Measurements from ENCODE around the gene PLCB4. TPM values are rescaled to one million over a fixed set of nuclear protein-coding genes. Genes with fewer than 3 reads are reported as not detected.

PLCB4 gene
- polyA plus RNA-seq, 1 donor (not counting 4 experiments of a cell fraction or from before 2014, with no cell fraction given): 4.1 TPM

- no peaks in the 10 kb centered on the region for H3K36me3 ChIP-seq (ENCODE audit: control insufficient read depth in 2 of 2, extremely low read depth in 1 of 2, insufficient read depth in 2 of 2, low read length in 2 of 2)
- no peaks in the 10 kb centered on the region for H3K4me1 ChIP-seq (ENCODE audit: control insufficient read depth, extremely low read depth, insufficient read depth, low read length)
- no peaks in the 10 kb centered on the region for H3K9me3 ChIP-seq (ENCODE audit: control insufficient read depth, low read depth, low read length)
- no peaks in the 10 kb centered on the region for H3K27me3 ChIP-seq (ENCODE audit: control insufficient read depth, extremely low read depth, insufficient read depth, low read length)
- H3K9me1 ChIP-seq (ENCODE audit: control insufficient read depth, extremely low read depth, insufficient read depth, low read length): no peaks in the 10 kb centered on the region
- dilution Hi-C loops (cut with MboI; ENCODE audit: extremely low pct_ligation_motif_present, low sequenced_read_pairs): no loop called here
- H3K79me2 ChIP-seq (ENCODE audit: control insufficient read depth, insufficient read depth, low read length): no peaks in the 10 kb centered on the region
- no peak overlapping the region for H3K9ac ChIP-seq (ENCODE audit: control insufficient read depth, extremely low read depth, insufficient read depth, low read length)
- DNase-seq (ENCODE audit: low read depth, low spot score) (no peak), FAIRE-seq (no peak)
- no peak overlapping the region for H2AFZ ChIP-seq (ENCODE audit: control insufficient read depth, low read length)
- no peak overlapping the region for H3K27ac ChIP-seq (ENCODE audit: control insufficient read depth, insufficient read depth, low read length)
- H4K20me1 ChIP-seq (ENCODE audit: control insufficient read depth, extremely low read depth, insufficient read depth, low read length): no peaks in the 10 kb centered on the region
- H3K4me3 ChIP-seq (ENCODE audit: control insufficient read depth in 2 of 3, extremely low read depth in 1 of 3, insufficient read depth in 2 of 3, low read depth in 1 of 3, low read length in 3 of 3): no peak overlapping the region
- no peak overlapping the region for H3K4me2 ChIP-seq (ENCODE audit: control insufficient read depth, extremely low read depth, insufficient read depth, low read depth, low read length)
- TF ChIP-seq EZH2 (IDR thresholded peaks at IDR 0.05; ENCODE audit: low read length): no peak
These were observed 329.0 kb downstream of the PLCB4 start for GRCh38 chr20:9397928-9398327.

- H3K79me2 ChIP-seq (ENCODE audit: control insufficient read depth, insufficient read depth, low read length): no peaks in the 10 kb centered on the region
- H3K9me1 ChIP-seq (ENCODE audit: control insufficient read depth, extremely low read depth, insufficient read depth, low read length): no peaks in the 10 kb centered on the region
- no peak overlapping the region for H2AFZ ChIP-seq (ENCODE audit: control insufficient read depth, low read length)
- H3K4me1 ChIP-seq (ENCODE audit: control insufficient read depth, extremely low read depth, insufficient read depth, low read length): no peaks in the 10 kb centered on the region
- H3K36me3 ChIP-seq (ENCODE audit: control insufficient read depth in 2 of 2, extremely low read depth in 1 of 2, insufficient read depth in 2 of 2, low read length in 2 of 2): no peaks in the 10 kb centered on the region
- H3K27ac ChIP-seq (ENCODE audit: control insufficient read depth, insufficient read depth, low read length): no peak overlapping the region
- no peak overlapping the region for H3K4me2 ChIP-seq (ENCODE audit: control insufficient read depth, extremely low read depth, insufficient read depth, low read depth, low read length)
- no peak for TF ChIP-seq EZH2 (IDR thresholded peaks at IDR 0.05; ENCODE audit: low read length)
- TF ChIP-seq, protein P1, sequence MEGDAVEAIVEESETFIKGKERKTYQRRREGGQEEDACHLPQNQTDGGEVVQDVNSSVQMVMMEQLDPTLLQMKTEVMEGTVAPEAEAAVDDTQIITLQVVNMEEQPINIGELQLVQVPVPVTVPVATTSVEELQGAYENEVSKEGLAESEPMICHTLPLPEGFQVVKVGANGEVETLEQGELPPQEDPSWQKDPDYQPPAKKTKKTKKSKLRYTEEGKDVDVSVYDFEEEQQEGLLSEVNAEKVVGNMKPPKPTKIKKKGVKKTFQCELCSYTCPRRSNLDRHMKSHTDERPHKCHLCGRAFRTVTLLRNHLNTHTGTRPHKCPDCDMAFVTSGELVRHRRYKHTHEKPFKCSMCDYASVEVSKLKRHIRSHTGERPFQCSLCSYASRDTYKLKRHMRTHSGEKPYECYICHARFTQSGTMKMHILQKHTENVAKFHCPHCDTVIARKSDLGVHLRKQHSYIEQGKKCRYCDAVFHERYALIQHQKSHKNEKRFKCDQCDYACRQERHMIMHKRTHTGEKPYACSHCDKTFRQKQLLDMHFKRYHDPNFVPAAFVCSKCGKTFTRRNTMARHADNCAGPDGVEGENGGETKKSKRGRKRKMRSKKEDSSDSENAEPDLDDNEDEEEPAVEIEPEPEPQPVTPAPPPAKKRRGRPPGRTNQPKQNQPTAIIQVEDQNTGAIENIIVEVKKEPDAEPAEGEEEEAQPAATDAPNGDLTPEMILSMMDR (optimal IDR thresholded peaks at IDR 0.05 in 1 of 3, IDR thresholded peaks at IDR 0.05 in 1 of 3, conservative IDR thresholded peaks at IDR 0.05 in 1 of 3; ENCODE audit: extremely low read depth in 1 of 3, insufficient read depth in 2 of 3, low read length in 3 of 3): no peak
- H3K27me3 ChIP-seq (ENCODE audit: control insufficient read depth, extremely low read depth, insufficient read depth, low read length): no peaks in the 10 kb centered on the region
- DNase-seq (ENCODE audit: low read depth, low spot score) (no peak), FAIRE-seq (no peak)
- H3K4me3 ChIP-seq (ENCODE audit: control insufficient read depth in 2 of 3, extremely low read depth in 1 of 3, insufficient read depth in 2 of 3, low read depth in 1 of 3, low read length in 3 of 3): no peak overlapping the region
- H3K9ac ChIP-seq (ENCODE audit: control insufficient read depth, extremely low read depth, insufficient read depth, low read length): no peak overlapping the region
- no peaks in the 10 kb centered on the region for H4K20me1 ChIP-seq (ENCODE audit: control insufficient read depth, extremely low read depth, insufficient read depth, low read length)
- dilution Hi-C loops (cut with MboI; ENCODE audit: extremely low pct_ligation_motif_present, low sequenced_read_pairs): no loop called here
- H3K9me3 ChIP-seq (ENCODE audit: control insufficient read depth, low read depth, low read length): no peaks in the 10 kb centered on the region
These were observed 330.0 kb downstream of the PLCB4 start for GRCh38 chr20:9398882-9399281.

- H4K20me1 ChIP-seq (ENCODE audit: control insufficient read depth, extremely low read depth, insufficient read depth, low read length): no peaks in the 10 kb centered on the region
- no peak overlapping the region for H3K4me2 ChIP-seq (ENCODE audit: control insufficient read depth, extremely low read depth, insufficient read depth, low read depth, low read length)
- no peaks in the 10 kb centered on the region for H3K9me1 ChIP-seq (ENCODE audit: control insufficient read depth, extremely low read depth, insufficient read depth, low read length)
- H3K36me3 ChIP-seq (ENCODE audit: control insufficient read depth in 2 of 2, extremely low read depth in 1 of 2, insufficient read depth in 2 of 2, low read length in 2 of 2): no peaks in the 10 kb centered on the region
- H3K27me3 ChIP-seq (ENCODE audit: control insufficient read depth, extremely low read depth, insufficient read depth, low read length): no peaks in the 10 kb centered on the region
- H3K4me3 ChIP-seq (ENCODE audit: control insufficient read depth in 2 of 3, extremely low read depth in 1 of 3, insufficient read depth in 2 of 3, low read depth in 1 of 3, low read length in 3 of 3): no peak overlapping the region
- H3K9me3 ChIP-seq (ENCODE audit: control insufficient read depth, low read depth, low read length): no peaks in the 10 kb centered on the region
- H3K9ac ChIP-seq (ENCODE audit: control insufficient read depth, extremely low read depth, insufficient read depth, low read length): no peak overlapping the region
- H2AFZ ChIP-seq (ENCODE audit: control insufficient read depth, low read length): no peak overlapping the region
- TF ChIP-seq, protein P1 (optimal IDR thresholded peaks at IDR 0.05 in 1 of 3, IDR thresholded peaks at IDR 0.05 in 1 of 3, conservative IDR thresholded peaks at IDR 0.05 in 1 of 3; ENCODE audit: extremely low read depth in 1 of 3, insufficient read depth in 2 of 3, low read length in 3 of 3): no peak
- TF ChIP-seq EZH2 (IDR thresholded peaks at IDR 0.05; ENCODE audit: low read length): no peak
- FAIRE-seq: no peak
- dilution Hi-C loops (cut with MboI; ENCODE audit: extremely low pct_ligation_motif_present, low sequenced_read_pairs): no loop called here
- no peaks in the 10 kb centered on the region for H3K79me2 ChIP-seq (ENCODE audit: control insufficient read depth, insufficient read depth, low read length)
- DNase-seq (ENCODE audit: low read depth, low spot score): no peak
- H3K27ac ChIP-seq (ENCODE audit: control insufficient read depth, insufficient read depth, low read length): no peak overlapping the region
- H3K4me1 ChIP-seq (ENCODE audit: control insufficient read depth, extremely low read depth, insufficient read depth, low read length): no peaks in the 10 kb centered on the region
These were observed 330.4 kb downstream of the PLCB4 start for GRCh38 chr20:9399322-9399721.
